ENCODE data around the gene EIF2S1.
A peak's percentile ranks its signal among the peaks of the same experiment; 100 is the strongest.
"Not testable (repeated sequence)": the region's sequence is repeated elsewhere in the genome, so short reads cannot be mapped to it uniquely, and the experiment has no call there.

The EIF2S1 gene

DNA sequence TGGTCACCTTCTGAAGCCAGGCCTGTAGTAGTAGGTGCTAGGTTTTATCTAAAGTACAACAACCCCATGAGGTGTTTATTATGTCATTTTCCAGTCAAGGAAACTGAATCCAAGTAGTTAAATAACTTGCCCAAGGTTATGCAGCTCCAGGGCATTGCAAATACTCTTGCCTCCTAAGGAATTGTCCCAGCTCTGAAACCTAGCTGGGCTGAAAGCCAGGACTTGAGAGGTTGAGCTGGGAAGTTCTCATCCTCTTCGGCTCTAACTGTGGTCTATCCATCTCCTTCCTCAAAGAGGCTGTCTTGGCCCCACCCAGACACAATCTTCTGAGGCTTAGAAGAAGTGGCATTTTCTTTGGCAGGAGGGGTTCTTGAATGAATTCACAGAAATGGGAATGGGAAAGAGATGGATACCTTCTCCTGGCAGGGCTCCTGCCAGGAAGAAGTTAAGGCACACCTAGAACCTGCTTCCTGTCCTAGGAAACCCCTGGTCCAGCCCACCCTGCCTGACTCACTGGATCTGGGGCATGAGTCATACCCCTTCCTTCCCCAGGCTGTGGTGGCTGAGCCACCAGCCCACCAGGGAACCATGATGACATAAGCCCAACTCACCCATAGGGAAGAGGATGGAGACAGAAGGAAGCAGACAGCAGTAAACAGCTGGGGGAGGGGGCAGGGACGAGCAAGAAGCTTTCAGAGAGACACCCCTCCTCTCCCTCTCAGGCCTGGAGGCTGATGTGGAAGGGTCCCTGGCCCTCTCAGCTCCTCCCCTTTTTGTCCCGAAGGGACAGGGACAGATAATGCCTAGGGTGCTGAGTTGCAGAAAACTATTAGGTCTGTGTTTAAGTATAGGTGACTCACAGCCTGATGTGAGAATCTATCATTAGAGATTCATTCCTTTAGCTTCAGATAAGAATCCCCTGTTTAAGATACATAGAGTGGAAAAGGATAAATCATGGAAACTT lies 54.0 kb downstream of the EIF2S1 start:
- DNase-seq: no peak

DNA sequence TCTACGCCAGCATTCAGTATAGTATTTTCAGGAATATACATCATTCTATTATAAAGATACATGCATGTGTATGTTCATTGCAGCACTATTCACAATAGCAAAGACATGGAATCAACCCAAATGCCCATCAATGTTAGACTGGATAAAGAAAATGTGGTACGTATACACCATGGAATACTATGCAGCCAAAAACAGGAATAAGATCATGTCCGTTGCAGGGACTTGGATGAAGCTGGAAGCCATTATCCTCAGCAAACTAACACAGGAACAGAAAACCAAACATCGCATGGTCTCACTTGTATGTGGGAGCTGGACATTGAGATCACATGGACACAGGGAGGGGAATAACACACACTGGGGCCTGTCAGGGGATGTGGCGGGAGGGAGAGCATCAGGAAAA lies 55.5 kb downstream of the EIF2S1 start:
- not testable (repeated sequence) for DNase-seq

DNA sequence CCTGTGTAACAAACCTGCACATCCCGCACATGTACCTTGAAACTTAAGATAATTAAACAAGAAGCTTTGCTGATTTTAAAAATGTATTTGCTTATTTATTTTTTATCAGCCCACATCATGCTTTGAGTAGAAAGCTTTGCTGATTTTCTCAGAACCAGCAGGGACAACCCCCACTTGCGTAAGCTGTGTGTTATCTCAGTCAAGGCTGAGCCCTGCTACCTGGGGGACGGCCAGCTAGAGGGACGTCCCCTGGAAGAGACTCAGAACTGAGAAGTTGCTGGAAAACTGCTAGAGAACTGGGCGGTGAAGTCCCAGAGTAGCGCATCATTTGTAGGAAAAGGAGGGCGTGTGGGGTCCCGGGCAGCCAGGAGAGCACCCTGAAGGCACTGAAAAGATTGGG lies 56.0 kb downstream of the EIF2S1 start:
- DNase-seq: no peak

DNA sequence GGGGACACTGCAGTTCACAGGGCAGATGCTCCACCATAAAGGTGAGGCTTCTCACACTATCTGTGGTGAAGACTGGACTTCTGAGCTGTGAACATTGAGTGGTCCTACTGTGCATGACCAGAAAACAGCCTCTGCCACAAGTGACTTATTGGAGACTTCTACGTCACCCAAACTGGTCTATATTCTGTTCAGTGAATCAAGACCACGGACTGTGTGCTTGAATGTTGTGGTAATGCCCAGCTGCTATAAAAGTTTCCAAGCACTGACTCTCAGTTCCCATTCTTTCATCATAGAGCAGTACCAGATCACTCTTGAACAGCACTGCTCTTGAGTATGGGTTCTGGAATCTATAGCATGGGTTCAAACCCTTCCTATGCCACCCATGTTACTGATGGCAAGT lies 56.7 kb downstream of the EIF2S1 start:
- no peak for DNase-seq

DNA sequence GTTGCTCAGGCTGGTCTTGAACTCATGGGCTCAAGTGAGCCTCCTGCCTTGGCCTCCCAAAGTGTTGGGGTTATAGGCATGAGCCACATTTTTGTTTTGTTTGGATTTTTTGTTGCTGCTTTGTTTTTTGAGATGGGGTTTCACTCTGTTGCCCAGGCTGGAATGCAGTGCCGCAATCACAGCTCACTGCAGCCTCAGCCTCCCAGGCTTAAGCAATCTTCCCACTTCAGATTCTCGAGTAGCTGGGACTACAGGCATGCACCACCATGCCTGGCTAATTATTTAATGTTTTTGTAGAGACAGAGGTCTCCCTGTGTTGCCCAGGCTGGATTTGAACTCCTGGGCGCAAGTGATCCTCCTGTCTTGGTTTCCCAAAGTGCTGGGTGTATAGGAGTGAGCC lies 57.5 kb downstream of the EIF2S1 start:
- DNase-seq: no peak

DNA sequence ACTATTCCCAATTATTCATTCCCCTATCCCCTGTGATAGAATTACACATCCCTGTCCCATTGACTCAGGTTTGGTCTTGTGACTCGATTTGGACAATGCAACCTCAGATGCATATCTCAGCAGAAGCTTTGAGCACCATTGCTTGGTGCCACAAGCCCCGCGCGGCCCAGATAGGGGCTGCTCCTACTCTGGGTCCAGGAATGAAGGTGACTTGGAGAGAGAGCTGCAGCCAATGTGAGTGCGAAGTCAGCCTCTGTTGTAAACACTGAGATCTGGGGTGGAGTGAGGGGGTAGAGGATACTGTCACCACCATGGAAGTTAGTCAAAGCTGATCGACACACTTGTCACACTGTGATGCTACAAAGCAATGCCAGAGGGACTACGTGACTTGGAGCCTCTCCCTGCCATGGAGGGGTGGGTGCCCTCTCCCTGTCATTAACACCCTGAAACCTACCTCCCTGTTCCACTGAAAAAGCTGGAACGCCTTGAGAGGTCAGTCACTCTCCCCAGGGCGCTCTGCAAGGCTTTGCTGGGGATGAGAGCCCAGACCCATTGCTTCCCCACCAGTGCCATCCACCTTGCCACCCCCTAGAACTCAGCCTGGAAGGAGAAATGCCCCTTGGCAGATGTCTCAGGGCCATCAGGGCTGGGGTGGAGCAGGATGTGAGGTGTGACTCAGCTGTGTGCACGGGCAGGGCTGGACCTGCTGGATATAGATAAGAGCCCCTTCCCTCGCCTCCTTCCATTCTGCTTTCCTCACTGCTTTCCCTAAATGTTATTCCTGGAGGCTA lies 58.5 kb downstream of the EIF2S1 start:
- no peak for DNase-seq

DNA sequence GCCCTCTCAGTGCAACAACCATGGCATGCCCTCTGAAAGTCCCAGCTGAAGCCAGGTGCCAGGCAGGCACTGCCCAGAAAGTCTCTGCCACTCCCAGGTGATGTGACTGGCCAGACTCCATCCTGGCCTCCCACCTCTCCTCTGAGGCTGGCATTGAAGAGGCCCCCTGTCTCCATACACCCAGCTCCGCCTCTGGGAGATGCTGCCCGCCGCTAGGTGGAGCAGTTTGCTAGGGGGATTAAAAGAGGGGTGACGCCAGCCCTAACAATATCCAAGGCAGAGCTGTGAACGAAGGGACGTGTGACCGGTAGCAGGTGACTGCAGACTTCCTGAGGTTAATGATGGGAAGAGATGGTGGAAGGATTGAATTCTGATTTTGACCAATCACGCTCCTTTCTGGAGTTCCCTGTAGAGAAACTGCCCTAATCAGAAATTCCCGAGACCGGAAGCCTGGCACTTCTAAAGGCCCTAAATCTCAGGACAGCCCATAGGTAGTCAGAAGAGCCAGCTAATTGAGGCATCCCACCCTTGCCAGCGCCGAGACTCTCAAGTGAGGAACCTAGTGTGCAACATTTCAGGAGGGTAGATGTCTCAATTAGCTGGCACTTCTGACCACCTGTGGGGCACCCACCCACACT lies 60.1 kb downstream of the EIF2S1 start:
- DNase-seq: no peak

DNA sequence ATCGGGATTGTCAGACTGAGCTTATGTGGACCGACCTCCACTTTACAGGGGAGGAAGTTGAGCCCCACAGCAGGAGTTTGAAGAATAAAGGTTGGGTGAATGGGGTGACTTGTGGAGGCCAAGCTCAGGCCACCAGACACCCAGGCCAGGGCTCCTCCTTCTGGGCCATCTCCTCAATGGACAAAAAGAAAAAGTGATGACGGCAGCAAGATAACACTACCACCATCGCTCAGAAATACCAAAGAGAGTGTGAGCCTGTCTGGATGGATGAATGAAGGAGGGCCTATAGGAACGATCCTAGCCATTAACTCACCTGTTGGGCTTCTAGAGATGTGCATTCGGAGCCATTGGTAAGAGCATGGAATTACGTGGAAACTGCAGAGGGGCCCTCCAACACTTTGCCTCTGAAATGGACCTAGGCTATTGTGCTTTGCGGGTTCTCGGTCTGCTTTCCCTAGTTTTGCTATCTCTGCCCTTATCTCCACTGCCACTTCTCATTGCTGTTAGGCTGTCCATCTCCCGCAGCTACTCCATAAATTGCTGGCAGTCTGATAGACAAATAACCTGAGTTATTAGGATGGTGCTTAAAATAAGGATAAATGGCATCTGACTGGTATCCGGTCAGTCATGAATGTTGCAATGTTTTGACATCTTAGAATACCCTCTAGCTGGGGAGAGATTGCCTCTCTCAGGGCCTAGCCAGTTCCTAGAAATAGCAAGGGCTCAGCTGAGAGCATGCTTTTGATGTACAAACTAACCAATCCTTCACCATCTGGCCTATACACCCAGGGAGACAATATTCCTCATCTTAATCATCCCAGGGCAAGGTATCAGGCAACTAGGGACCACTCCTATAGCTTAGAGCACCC lies 61.5 kb downstream of the EIF2S1 start:
- no peak for DNase-seq

- DNase-seq: no peak
Observed at GRCh38 chr14:67423424-67423823, 63.3 kb downstream of the EIF2S1 start.

- DNase-seq: no peak
Observed at GRCh38 chr14:67424539-67424938, 64.4 kb downstream of the EIF2S1 start.

DNA sequence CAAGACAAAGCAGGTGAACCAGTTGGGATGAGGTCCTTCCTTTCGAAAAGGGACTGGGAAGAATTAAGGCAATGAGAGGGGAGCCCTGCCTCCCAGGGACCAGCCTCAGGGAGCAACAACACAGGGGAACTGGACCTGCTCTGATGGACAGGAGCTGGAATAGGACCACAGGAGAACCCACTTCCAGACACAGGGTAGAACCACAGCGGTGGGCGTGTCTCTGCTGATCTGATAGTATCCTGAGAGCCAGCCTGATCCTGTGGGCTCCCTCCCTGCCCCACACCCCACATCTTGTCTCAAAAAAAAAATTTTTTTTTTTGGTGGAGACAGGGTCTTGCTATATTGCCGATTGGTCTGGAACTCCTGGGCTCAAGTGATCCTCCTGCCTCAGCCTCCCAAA lies 65.5 kb downstream of the EIF2S1 start:
- no peak for DNase-seq

GRCh38 chr14:67426161-67426560 lies 66.0 kb downstream of the EIF2S1 start:
- DNase-seq: no peak

DNA sequence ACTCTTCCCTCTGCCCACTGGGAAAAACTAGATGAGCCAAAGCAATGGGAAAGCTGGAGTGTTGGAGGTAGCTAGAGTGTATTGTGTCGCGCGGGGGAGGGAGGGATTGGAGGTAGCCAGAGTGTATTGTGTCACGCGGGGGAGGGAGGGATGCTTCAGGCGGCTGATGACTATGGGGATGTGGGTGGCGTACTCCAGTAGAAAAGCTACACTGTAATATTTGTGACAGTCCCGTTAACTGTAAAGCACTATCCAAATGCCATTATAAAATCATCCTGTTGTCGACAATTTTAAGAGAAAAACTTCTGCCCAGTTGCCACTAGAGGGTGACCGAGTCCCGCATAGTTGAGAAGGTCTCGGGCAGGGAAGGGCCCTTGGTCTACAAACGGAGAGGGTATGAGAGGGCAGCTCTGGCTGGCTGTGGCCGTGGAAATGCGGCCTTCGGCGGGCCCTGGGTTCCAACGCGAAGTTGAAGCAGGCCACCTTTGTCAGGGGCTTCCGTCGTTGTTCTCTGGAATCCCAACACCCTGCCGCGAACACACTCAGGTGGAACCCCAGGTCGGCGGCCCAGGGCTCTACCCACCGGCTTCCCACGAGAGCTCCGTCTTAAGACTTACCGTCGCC lies 67.0 kb downstream of the EIF2S1 start:
- DNase-seq: peak; percentile 86

GRCh38 chr14:67428501-67429031 lies 68.4 kb downstream of the EIF2S1 start:
- DNase-seq: no peak

DNA sequence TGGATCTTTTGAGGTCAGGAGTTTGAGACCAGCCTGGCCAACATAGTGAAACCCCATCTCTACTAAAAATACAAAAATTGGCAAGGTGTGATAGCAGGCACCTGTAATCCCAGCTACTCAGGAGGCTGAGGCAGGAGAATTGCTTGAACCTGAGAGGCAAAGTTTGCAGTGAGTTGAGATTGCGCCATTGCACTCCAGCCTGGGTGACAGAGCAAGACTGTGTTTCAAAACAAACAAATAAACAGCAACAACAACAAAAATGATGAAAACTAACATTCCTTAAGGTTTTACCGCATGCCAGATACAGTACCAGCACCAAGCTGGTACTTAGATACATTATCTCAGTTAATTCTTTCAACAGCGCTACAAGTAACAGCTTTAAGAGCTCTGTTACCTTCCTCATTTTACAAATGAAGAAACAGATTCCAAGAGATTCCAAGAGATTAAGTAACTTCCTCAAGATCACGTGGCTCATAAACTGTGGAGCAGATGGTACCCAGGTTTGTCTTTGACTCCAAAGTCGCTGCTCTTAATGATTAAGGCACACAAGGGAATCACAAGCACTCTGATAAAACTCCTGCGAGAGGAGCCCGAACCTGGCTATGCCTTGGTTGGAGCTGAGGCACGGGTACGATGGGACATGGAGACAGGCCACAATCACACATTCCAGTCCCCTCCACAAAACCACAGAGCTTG lies 69.5 kb downstream of the EIF2S1 start:
- no peak for DNase-seq

GRCh38 chr14:67432050-67432564 lies 72.0 kb downstream of the EIF2S1 start:
- DNase-seq: no peak

DNA sequence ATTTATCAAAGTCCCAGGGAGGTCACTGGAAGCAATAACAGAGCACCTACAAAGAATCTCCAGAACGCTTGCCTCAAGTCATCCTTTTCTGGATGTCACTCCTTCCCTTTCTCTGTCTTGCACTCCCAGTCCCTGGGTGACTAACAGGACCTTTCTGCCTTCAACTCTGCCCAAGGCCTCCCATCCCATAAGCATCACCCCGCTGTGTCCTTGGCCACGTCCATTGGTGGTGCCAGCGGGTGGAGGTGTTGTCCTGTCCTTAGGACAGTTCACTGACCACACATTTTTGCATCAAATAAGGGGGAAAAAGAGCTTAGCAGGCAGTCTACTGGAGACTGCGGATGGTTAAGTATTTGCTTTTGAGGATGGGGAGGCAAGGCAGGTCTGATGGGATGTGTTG lies 75.5 kb downstream of the EIF2S1 start:
- no peak for DNase-seq
